IMR-90 (cell line): ENCODE measurements around the gene DENND1A. TPM values are rescaled to one million over a fixed set of nuclear protein-coding genes. Genes with fewer than 3 reads are reported as not detected.

ENCODE experiments used
- ATAC-seq: fragments of 200-7000 bp; cut with Tn5 transposase; 2 replicates; pipeline ENCODE4 v1.9.1; 2020; ENCODE audit warnings: low read depth, mild to moderate bottlenecking, moderate library complexity
- BruUV-seq: library from RNA; stranded (reverse); fragments of 400-500 nt; replicated peaks from 2 replicates; lab custom pipeline; 2021; lab: Mats Ljungman, UMichigan
- CTCF ChIA-PET: fragments of 300-600 bp; formaldehyde crosslinking; extraction: SDS; loops from one replicate; lab custom pipeline; 2021; ENCODE audit warnings: antibody characterized with exemption; lab: Yijun Ruan, JAX
- POLR2A ChIA-PET: fragments of 300-600 bp; sonication (Branson Sonifier 250); formaldehyde crosslinking; loops from one replicate; lab custom pipeline; 2022; ENCODE audit warnings: antibody characterized with exemption; ENCODE audit not compliant: unreplicated experiment; lab: Charles Lee
- DNase-seq: peaks from one replicate; pipeline ENCODE4 v3.0.0; 2013
- H2AFZ ChIP-seq: replicated peaks from 2 replicates; pipeline ENCODE3; 2013; ENCODE audit warnings: low read length, mild to moderate bottlenecking; ENCODE audit not compliant: poor library complexity
- H2AK5ac ChIP-seq: 2 replicates; pipeline ENCODE4 v1.6.1; 2013; ENCODE audit warnings: low read depth, low read length, inconsistent platforms
- H2AK9ac ChIP-seq: replicated peaks from 2 replicates; pipeline ENCODE3; 2013; ENCODE audit warnings: mild to moderate bottlenecking, low read depth, low read length, moderate library complexity; ENCODE audit not compliant: poor library complexity
- H2BK120ac ChIP-seq: 2 replicates; pipeline ENCODE4 v1.6.1; 2013; ENCODE audit warnings: low read depth, low read length, inconsistent platforms
- H2BK15ac ChIP-seq: 3 replicates; pipeline ENCODE4 v1.6.1; 2013; ENCODE audit warnings: low read depth, low read length, inconsistent platforms
- H2BK20ac ChIP-seq: 2 replicates; pipeline ENCODE4 v1.6.1; 2013; ENCODE audit warnings: low read depth, mild to moderate bottlenecking, inconsistent platforms, low read length, moderate library complexity
- H2BK5ac ChIP-seq: 2 replicates; pipeline ENCODE4 v1.6.1; 2013; ENCODE audit warnings: mild to moderate bottlenecking, low read depth, low read length, inconsistent platforms; ENCODE audit not compliant: poor library complexity, severe bottlenecking
- H3K14ac ChIP-seq: replicated peaks from 2 replicates; pipeline ENCODE4 v1.6.1; 2013; ENCODE audit warnings: low read depth, low read length, inconsistent platforms
- H3K18ac ChIP-seq: 2 replicates; pipeline ENCODE4 v1.6.1; 2013; ENCODE audit warnings: low read depth, low read length, control low read depth
- H3K23ac ChIP-seq: 2 replicates; pipeline ENCODE4 v1.6.1; 2013; ENCODE audit warnings: low read depth, low read length, inconsistent platforms
- H3K27ac ChIP-seq: 2 replicates; pipeline ENCODE4 v1.5.1; 2013; ENCODE audit warnings: mild to moderate bottlenecking, control low read depth, low read length; ENCODE audit not compliant: insufficient read depth
- H3K27me3 ChIP-seq: 2 replicates; pipeline ENCODE4 v1.6.1; 2013; ENCODE audit warnings: low read length; ENCODE audit not compliant: control insufficient read depth, insufficient read depth
- H3K36me3 ChIP-seq: 2 replicates; pipeline ENCODE4 v1.6.1; 2013; ENCODE audit warnings: low read length, mixed read lengths; ENCODE audit not compliant: control insufficient read depth, insufficient read depth
- H3K4ac ChIP-seq: 2 replicates; pipeline ENCODE4 v1.6.1; 2013; ENCODE audit warnings: low read depth, low read length, inconsistent platforms
- H3K4me1 ChIP-seq: 2 replicates; pipeline ENCODE4 v1.6.1; 2013; ENCODE audit warnings: low read length, mixed read lengths; ENCODE audit not compliant: control insufficient read depth, insufficient read depth
- H3K4me2 ChIP-seq: 2 replicates; pipeline ENCODE4 v1.6.1; 2013; ENCODE audit warnings: low read depth, mild to moderate bottlenecking, control low read depth, low read length, moderate library complexity
- H3K4me3 ChIP-seq: 2 replicates; pipeline ENCODE4 v1.5.1; 2013; ENCODE audit warnings: low read depth, mild to moderate bottlenecking, control low read depth, low read length, moderate library complexity; ENCODE audit not compliant: insufficient read depth
- H3K56ac ChIP-seq: 2 replicates; pipeline ENCODE4 v1.6.1; 2013; ENCODE audit warnings: low read length, inconsistent platforms; ENCODE audit not compliant: insufficient read depth; ENCODE audit errors: extremely low read depth
- H3K79me1 ChIP-seq, 2 experiments: 2 replicates each; pipeline ENCODE4 v1.6.1; 2013; ENCODE audit warnings: low read length in 2 of 2, inconsistent platforms in 1 of 2, low read depth in 1 of 2
- H3K9ac ChIP-seq: 2 replicates; pipeline ENCODE4 v1.6.1; 2013; ENCODE audit warnings: low read depth, low read length, control low read depth
- H3K9me1 ChIP-seq: 2 replicates; pipeline ENCODE4 v1.6.1; 2013; ENCODE audit warnings: low read length, inconsistent platforms; ENCODE audit not compliant: insufficient read depth
- H3K9me3 ChIP-seq: 2 replicates; pipeline ENCODE4 v1.6.1; 2013; ENCODE audit warnings: low read length; ENCODE audit not compliant: control insufficient read depth, insufficient read depth
- H4K20me1 ChIP-seq: 2 replicates; pipeline ENCODE4 v1.6.1; 2013; ENCODE audit warnings: low read length, inconsistent platforms; ENCODE audit not compliant: insufficient read depth
- H4K5ac ChIP-seq: 2 replicates; pipeline ENCODE4 v1.6.1; 2013; ENCODE audit warnings: mild to moderate bottlenecking, low read depth, low read length, control low read depth
- H4K8ac ChIP-seq, 2 experiments: 2 replicates each; pipeline ENCODE4 v1.6.1; 2013; ENCODE audit warnings: low read depth in 2 of 2, low read length in 2 of 2, control low read depth in 1 of 2, inconsistent platforms in 1 of 2
- H4K91ac ChIP-seq: 2 replicates; pipeline ENCODE4 v1.6.1; 2013; ENCODE audit warnings: low read depth, low read length, inconsistent platforms; ENCODE audit not compliant: insufficient read depth
- BHLHE40 ChIP-seq: fragments of 150-350 bp; IDR thresholded peaks from 2 replicates; pipeline ENCODE4 v1.6.1; 2016; ENCODE audit warnings: mild to moderate bottlenecking, low read depth, low read length
- CTCF ChIP-seq: conservative IDR thresholded peaks from 2 replicates; pipeline ENCODE4 v1.5.1; 2012; ENCODE audit warnings: mild to moderate bottlenecking, low read depth, low read length, improper control_type of control experiment
- MAFK ChIP-seq: IDR thresholded peaks from 2 replicates; pipeline ENCODE4 v1.6.1; 2012; ENCODE audit warnings: low read depth, low read length, improper control_type of control experiment
- MAZ ChIP-seq: IDR thresholded peaks from 2 replicates; pipeline ENCODE4 v1.6.1; 2012; ENCODE audit warnings: low read depth, mild to moderate bottlenecking, low read length, improper control_type of control experiment, moderate library complexity, borderline replicate concordance
- RAD21 ChIP-seq: IDR thresholded peaks from 2 replicates; pipeline ENCODE4 v1.6.1; 2012; ENCODE audit warnings: low read length, improper control_type of control experiment
- RFX5 ChIP-seq: IDR thresholded peaks from 2 replicates; pipeline ENCODE4 v1.8.0; 2012; ENCODE audit warnings: low read depth, mild to moderate bottlenecking, low read length, moderate library complexity
- SMC3 ChIP-seq: fragments of 150-350 bp; IDR thresholded peaks from 2 replicates; pipeline ENCODE4 v1.6.1; 2016; ENCODE audit warnings: low read depth, mild to moderate bottlenecking, antibody characterized with exemption, low read length, moderate library complexity
- USF2 ChIP-seq: fragments of 150-350 bp; IDR thresholded peaks from 2 replicates; pipeline ENCODE4 v1.6.1; 2017; ENCODE audit warnings: mild to moderate bottlenecking, antibody characterized with exemption, low read length, low read depth
- WGBS, 2 experiments: methylation state at CpG; one replicate each; pipeline versions ENCODE4 v1.1.5 to v1.1.7; 2013; ENCODE audit warnings: missing lambda C conversion rate in 2 of 2; ENCODE audit not compliant: insufficient read length in 1 of 2; ENCODE audit errors: extremely low coverage in 2 of 2; 5-methylcytosine and 5-hydroxymethylcytosine counted together
- dilution Hi-C: fragments of 300-500 bp; cut with HindIII; formaldehyde crosslinking; loops from one replicate; pipeline ENCODE4 v1.14.3; 2018; ENCODE audit warnings: low sequenced_read_pairs; ENCODE audit not compliant: unreplicated experiment
- in situ Hi-C: fragments of 300-500 bp; cut with MboI; formaldehyde crosslinking; loops from 3 replicates; pipeline ENCODE4 v1.14.3; 2019; ENCODE audit warnings: low sequenced_read_pairs, inconsistent platforms, mixed read lengths
- intact Hi-C: fragments of 100-400 bp; cut with micrococcal nuclease; formaldehyde crosslinking; loops from 2 replicates; pipeline ENCODE4 v1.10.0; 2022
- polyA plus RNA-seq, 3 experiments: library from polyadenylated mRNA; depleted of rRNA; stranded (reverse); fragments of >200 nt; gene quantifications; 2 replicates each; pipeline ENCODE4 v1.2.3, GENCODE V29; 2012; ENCODE audit warnings: low replicate concordance in 1 of 3
- total RNA-seq: library from RNA; depleted of rRNA; stranded (reverse); fragments of >200 nt; gene quantifications from 2 replicates; pipeline ENCODE4 v1.2.3, GENCODE V29; 2012

Gene DENND1A
- total and polyA plus RNA-seq, 2 of the 4 experiments (the other 2 are of a cell fraction) = 21.4 to 27.6 TPM

DNA sequence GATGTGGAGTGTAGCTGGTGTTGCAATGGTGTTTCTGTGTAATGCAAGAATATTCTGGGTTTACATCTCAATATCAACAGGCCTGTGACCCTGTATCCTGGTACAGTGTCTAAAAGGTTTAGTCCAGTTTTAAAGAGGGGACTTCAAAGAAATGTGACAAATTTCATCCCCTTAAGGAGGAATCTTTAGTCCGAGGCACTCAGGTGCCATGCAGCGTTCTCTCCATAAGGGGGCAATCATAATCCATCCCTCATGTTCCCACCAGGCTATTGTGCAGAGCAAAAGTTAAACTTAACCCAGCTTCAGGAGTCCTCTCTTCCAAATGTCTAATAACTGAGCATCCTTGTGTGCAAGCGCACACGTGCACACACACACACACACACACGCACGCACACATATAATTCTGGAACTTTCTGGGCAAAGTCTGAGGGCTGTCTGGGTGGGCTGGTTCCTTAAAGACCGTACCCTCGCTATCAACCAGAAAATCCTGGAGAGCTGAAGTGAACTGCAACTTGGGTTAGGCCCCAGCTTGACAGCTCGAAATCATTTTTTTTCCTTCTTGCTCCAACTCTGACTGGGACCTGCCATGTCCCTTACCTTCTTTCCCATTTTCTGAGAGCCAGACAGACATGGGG lies 527.9 kb downstream of the DENND1A start:
- no peaks in the 10 kb centered on the region for H3K79me1 ChIP-seq
- no peaks in the 10 kb centered on the region; the same call in 1 of the 2 replicates for H3K4me1 ChIP-seq
- intact Hi-C loops (loop anchor here (1.0 to 10.0 kb wide), 3 partner anchors 143 to 639 kb away; no protein-coding TSS in a partner anchor), dilution Hi-C loops (no loop called here), in situ Hi-C loops (loop anchor here (10.0 kb wide), 1 partner anchor 913 kb away; no protein-coding TSS in a partner anchor)
- no peak overlapping the region for H2BK20ac ChIP-seq
- WGBS, 2 experiments = no CpG with 5 or more reads among the region's 9 CpGs
- no peak overlapping the region for H3K14ac ChIP-seq
- H3K27ac ChIP-seq = no peak overlapping the region
- H3K9me3 ChIP-seq = no peaks in the 10 kb centered on the region
- BruUV-seq = no TSS peak
- H3K36me3 ChIP-seq = no peaks in the 10 kb centered on the region
- H2BK15ac ChIP-seq = no peak overlapping the region
- no peak overlapping the region for H3K9ac ChIP-seq
- H4K20me1 ChIP-seq = no peaks in the 10 kb centered on the region
- ChIA-PET POLR2A (no interaction called here), CTCF (interaction anchor here (0.6 to 1.2 kb wide), 2 partner anchors 14 to 40 kb away, joined by 3 to 4 read pairs; no protein-coding TSS in a partner anchor)
- no peak overlapping the region for H2AK9ac ChIP-seq
- H2AFZ ChIP-seq = no peak overlapping the region
- DNase-seq (peak; percentile 57), ATAC-seq (peak; percentile 96)
- no peak overlapping the region for H3K18ac ChIP-seq
- no peak overlapping the region for H4K8ac ChIP-seq
- no peak overlapping the region for H3K56ac ChIP-seq
- no peak overlapping the region for H3K4ac ChIP-seq
- TF ChIP-seq BHLHE40 (no peak), USF2 (no peak), RAD21 (peak; percentile 84), CTCF (peak; percentile 86), MAFK (no peak), SMC3 (peak; percentile 68), RFX5 (no peak), MAZ (no peak)
- no peak overlapping the region for H3K23ac ChIP-seq
- H4K91ac ChIP-seq = no peak overlapping the region
- peaks cover 2% of the 10 kb centered on the region; the same call in 1 of the 2 replicates for H3K9me1 ChIP-seq
- H2AK5ac ChIP-seq = no peak overlapping the region
- no peak overlapping the region for H3K4me3 ChIP-seq
- H3K4me2 ChIP-seq = no peak overlapping the region
- no peak overlapping the region for H4K5ac ChIP-seq
- no peak overlapping the region for H2BK120ac ChIP-seq
- H2BK5ac ChIP-seq = no peak overlapping the region
- H3K27me3 ChIP-seq = no peaks in the 10 kb centered on the region
